Ishikawa (cell line): Measurements from ENCODE around the gene MFSD12.

ENCODE experiments used
- CEBPB ChIP-seq: IDR thresholded peaks from 2 replicates; pipeline ENCODE4 v1.6.1; 2012
- CREB1 ChIP-seq: IDR thresholded peaks from 2 replicates; pipeline ENCODE4 v1.6.1; 2012; ENCODE audit warnings: low read depth
- EGR1 ChIP-seq: IDR thresholded peaks from 2 replicates; pipeline ENCODE4 v1.6.1; 2012
- EP300 ChIP-seq: IDR thresholded peaks from 2 replicates; pipeline ENCODE4 v1.6.1; 2012; ENCODE audit warnings: borderline replicate concordance
- FOXM1 ChIP-seq: IDR thresholded peaks from 2 replicates; pipeline ENCODE4 v1.6.1; 2012; ENCODE audit warnings: low read depth, borderline replicate concordance
- NFIC ChIP-seq: IDR thresholded peaks from 2 replicates; pipeline ENCODE4 v1.6.1; 2012
- RAD21 ChIP-seq: IDR thresholded peaks from 2 replicates; pipeline ENCODE4 v1.6.1; 2012; ENCODE audit warnings: low read depth
- REST ChIP-seq: IDR thresholded peaks from 2 replicates; pipeline ENCODE4 v1.6.1; 2012; ENCODE audit warnings: low read depth, mild to moderate bottlenecking
- TAF1 ChIP-seq: IDR thresholded peaks from 2 replicates; pipeline ENCODE4 v1.6.1; 2012; ENCODE audit warnings: low read depth, mild to moderate bottlenecking
- TCF12 ChIP-seq: IDR thresholded peaks from 2 replicates; pipeline ENCODE4 v1.6.1; 2012; ENCODE audit warnings: low read depth
- TEAD4 ChIP-seq: IDR thresholded peaks from 2 replicates; pipeline ENCODE4 v1.6.1; 2012
- YY1 ChIP-seq: IDR thresholded peaks from 2 replicates; pipeline ENCODE4 v1.6.1; 2012; ENCODE audit warnings: low read depth
- ZBTB7A ChIP-seq: IDR thresholded peaks from 2 replicates; pipeline ENCODE4 v1.6.1; 2012; ENCODE audit warnings: low read depth
- TF ChIP-seq, protein P1 (sequence below): IDR thresholded peaks from 2 replicates; pipeline ENCODE4 v1.6.1; 2012
- TF ChIP-seq, protein P2 (sequence below): IDR thresholded peaks from 2 replicates; pipeline ENCODE4 v1.6.1; 2012

MFSD12 gene

DNA sequence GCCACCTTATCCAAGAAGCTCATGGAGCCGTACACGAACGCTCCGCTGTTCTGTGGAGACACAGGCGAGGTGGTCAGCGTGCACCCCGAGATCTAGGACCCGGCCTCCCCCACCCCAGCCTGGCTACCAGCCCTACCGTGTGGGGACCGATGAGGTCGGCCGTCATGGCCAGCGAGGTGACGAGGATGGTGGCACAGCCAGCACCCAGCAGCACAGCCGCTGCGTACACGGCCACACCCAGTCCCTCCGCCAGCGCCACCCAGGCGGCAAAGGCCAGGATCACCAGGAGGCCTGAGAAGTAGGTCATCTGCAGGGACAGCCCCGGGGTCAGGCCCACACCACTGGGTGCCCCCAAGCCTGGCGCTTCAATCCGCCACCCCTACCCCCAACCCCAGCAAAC is 11.3 kb downstream of the MFSD12 start:
- TF ChIP-seq NFIC (no peak), EGR1 (no peak), TAF1 (no peak), ZBTB7A (no peak), TCF12 (no peak), FOXM1 (no peak), YY1 (no peak), TEAD4 (no peak), RAD21 (no peak), EP300 (no peak), CREB1 (no peak), REST (no peak), CEBPB (no peak)
- TF ChIP-seq, protein P1, sequence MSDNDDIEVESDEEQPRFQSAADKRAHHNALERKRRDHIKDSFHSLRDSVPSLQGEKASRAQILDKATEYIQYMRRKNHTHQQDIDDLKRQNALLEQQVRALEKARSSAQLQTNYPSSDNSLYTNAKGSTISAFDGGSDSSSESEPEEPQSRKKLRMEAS = no peak
- TF ChIP-seq, protein P2, sequence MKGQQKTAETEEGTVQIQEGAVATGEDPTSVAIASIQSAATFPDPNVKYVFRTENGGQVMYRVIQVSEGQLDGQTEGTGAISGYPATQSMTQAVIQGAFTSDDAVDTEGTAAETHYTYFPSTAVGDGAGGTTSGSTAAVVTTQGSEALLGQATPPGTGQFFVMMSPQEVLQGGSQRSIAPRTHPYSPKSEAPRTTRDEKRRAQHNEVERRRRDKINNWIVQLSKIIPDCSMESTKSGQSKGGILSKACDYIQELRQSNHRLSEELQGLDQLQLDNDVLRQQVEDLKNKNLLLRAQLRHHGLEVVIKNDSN = no peak

- TF ChIP-seq NFIC (no peak), CEBPB (no peak), RAD21 (no peak), REST (no peak), TCF12 (no peak), EGR1 (no peak), TEAD4 (no peak), FOXM1 (no peak), CREB1 (no peak), ZBTB7A (no peak), EP300 (no peak), TAF1 (no peak)
- TF ChIP-seq, protein P2 = no peak
- TF ChIP-seq, protein P1 = no peak
These were observed 11.7 kb downstream of the MFSD12 start for GRCh38 chr19:3545669-3546034.

DNA sequence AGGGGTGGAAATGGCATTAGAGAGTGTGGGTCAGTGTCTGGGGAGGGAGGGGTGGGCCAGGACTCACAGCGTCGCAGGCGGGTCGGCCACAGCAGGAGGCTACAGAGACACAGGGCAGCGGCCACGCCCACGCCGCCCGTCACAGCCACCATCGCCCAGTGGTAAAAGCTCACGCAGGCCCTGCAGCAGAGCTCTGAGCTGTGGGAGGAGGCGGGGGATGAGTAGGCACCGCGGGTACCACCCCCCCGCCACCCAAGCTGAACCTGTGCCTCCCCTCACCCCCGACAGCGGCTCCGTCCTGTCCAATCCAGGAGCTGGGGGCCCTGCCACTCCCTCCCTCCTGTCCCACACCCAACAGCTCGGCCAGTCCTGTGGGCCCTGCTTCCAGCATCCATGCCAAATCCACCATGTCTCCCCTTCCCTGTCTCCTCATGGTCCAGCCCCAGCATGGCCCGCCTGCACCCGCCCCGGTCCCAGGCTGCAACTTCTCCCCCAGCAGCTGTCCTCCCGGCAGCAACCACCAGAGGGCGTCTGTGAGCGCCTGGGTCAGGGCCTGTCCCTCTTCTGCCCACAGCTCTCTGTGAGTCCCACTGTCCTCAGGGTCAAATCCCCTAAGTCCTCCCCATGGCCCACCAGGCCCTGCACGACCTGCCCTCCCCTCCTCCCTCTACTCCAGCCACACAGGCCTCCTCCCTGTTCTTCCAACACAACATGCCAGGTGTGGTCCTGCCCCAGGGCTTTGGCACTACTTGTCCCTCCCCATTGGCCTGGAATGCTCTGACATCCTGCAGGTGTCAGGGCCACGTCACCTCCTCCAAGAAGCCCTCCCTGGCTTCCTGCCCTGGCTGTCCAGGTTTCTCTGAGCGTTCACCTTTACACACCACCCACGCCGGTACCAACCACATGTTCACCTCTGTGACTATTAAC is 12.4 kb downstream of the MFSD12 start:
- TF ChIP-seq TCF12 (no peak), RAD21 (peak; percentile 61)
- TF ChIP-seq, protein P1 = 0 out of 2 replicates have a peak, but pooled peaks have one; percentile 12

DNA sequence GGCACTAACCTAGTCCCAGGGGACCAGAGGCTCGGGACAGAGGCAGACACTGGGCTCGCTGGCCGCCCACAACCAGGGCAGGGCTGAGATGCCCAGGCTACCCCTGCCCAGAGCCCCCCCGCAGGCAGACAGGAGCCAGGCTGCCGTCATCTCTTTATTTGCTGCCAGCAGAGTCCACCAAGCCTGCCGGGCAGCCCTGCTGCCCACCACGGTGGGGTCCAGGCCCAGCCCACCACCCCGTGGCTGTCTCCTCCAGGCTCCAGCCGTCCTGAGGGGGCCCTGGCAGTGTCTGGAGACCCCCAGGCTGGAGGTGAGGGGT is 13.4 kb downstream of the MFSD12 start:
- TF ChIP-seq YY1 (no peak), TAF1 (no peak), CREB1 (no peak), EGR1 (no peak), ZBTB7A (no peak), FOXM1 (no peak), EP300 (no peak), REST (no peak), RAD21 (no peak), TEAD4 (no peak), TCF12 (no peak), CEBPB (no peak), NFIC (no peak)
- TF ChIP-seq, protein P1 = no peak
- TF ChIP-seq, protein P2 = no peak
